ENCODE results near the gene B9D2.

B9D2 gene

GRCh38 chr19:41362143-41362847 lies 1.7 kb downstream of the B9D2 start:
- TF ChIP-seq ZNF8 (CRISPR knock-in tag; IDR thresholded peaks at IDR 0.05) (no peak), POU6F1 (CRISPR knock-in tag; IDR thresholded peaks at IDR 0.05; ENCODE audit: borderline replicate concordance, low read depth) (no peak), ZC3H10 (CRISPR knock-in tag; IDR thresholded peaks at IDR 0.05) (no peak), SNAI2 (CRISPR knock-in tag; IDR thresholded peaks at IDR 0.05) (no peak)
- no peak for ATAC-seq

DNA sequence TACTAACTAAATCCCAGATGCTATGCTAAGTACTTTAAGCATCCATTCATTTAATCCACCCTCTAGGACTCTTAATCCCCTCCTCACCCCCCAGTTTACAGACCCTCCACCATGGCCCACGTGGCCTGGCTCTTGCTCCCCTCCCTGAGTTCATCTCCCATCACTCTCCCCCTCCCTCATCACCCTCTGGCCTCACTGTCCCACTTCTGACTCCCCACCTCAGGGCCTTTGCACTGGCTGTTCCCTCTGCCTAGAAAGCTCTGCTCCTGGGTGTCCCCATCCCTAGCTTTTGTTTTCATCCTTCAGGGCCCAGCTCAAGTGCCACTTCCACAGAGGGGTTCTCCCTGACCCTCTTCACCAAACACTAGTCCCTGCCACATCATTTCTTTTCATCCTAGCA lies 4.2 kb downstream of the B9D2 start:
- ATAC-seq, result no peak
- TF ChIP-seq, protein P1, sequence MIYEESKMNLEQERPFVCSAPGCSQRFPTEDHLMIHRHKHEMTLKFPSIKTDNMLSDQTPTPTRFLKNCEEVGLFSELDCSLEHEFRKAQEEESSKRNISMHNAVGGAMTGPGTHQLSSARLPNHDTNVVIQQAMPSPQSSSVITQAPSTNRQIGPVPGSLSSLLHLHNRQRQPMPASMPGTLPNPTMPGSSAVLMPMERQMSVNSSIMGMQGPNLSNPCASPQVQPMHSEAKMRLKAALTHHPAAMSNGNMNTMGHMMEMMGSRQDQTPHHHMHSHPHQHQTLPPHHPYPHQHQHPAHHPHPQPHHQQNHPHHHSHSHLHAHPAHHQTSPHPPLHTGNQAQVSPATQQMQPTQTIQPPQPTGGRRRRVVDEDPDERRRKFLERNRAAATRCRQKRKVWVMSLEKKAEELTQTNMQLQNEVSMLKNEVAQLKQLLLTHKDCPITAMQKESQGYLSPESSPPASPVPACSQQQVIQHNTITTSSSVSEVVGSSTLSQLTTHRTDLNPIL (CRISPR knock-in tag; IDR thresholded peaks at IDR 0.05; ENCODE audit: low read depth), result no peak
- TF ChIP-seq TCF4 (CRISPR knock-in tag; IDR thresholded peaks at IDR 0.05; ENCODE audit: borderline replicate concordance) (no peak), PPARA (CRISPR knock-in tag; IDR thresholded peaks at IDR 0.05; ENCODE audit: borderline replicate concordance) (no peak), ZFP30 (CRISPR knock-in tag; IDR thresholded peaks at IDR 0.05) (no peak), ZNF8 (CRISPR knock-in tag; IDR thresholded peaks at IDR 0.05) (no peak), ZC3H10 (CRISPR knock-in tag; IDR thresholded peaks at IDR 0.05) (no peak), CSDC2 (CRISPR knock-in tag; IDR thresholded peaks at IDR 0.05) (no peak), ZFP3 (CRISPR knock-in tag; IDR thresholded peaks at IDR 0.05) (no peak)

DNA sequence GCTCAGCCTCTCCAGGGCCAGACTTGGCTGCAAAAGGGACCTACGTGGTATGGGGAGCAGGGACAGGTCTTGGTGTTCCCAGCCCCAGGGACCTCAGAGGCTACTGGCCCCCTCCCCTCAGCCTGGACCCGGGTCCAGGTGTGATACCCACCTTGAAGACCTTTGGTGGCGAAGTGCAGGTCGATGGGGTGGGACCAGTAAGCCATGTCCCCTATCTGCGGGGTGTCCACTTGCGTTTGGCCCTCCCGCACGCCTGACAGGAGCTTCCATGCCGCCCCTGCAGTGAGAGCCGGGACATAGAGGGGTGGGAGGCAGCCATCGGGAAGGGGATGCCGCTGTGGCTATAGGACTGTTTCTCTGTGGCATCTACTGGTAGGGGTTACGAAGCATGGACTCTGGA lies 6.2 kb downstream of the B9D2 start:
- TF ChIP-seq ZFP3 (CRISPR knock-in tag; IDR thresholded peaks at IDR 0.05), result no peak
- TF ChIP-seq PPARA (CRISPR knock-in tag; IDR thresholded peaks at IDR 0.05; ENCODE audit: borderline replicate concordance), result no peak
- TF ChIP-seq ZNF8 (CRISPR knock-in tag; IDR thresholded peaks at IDR 0.05), result no peak
- no peak for TF ChIP-seq TCF4 (CRISPR knock-in tag; IDR thresholded peaks at IDR 0.05; ENCODE audit: borderline replicate concordance)
- TF ChIP-seq ZFP30 (CRISPR knock-in tag; IDR thresholded peaks at IDR 0.05), result no peak
- no peak for TF ChIP-seq ZNF565 (CRISPR knock-in tag; conservative IDR thresholded peaks at IDR 0.05; ENCODE audit: low read depth)
- no peak for TF ChIP-seq RARB (CRISPR knock-in tag; IDR thresholded peaks at IDR 0.05)
- no peak for TF ChIP-seq CSDC2 (CRISPR knock-in tag; IDR thresholded peaks at IDR 0.05)
- TF ChIP-seq, protein P2, sequence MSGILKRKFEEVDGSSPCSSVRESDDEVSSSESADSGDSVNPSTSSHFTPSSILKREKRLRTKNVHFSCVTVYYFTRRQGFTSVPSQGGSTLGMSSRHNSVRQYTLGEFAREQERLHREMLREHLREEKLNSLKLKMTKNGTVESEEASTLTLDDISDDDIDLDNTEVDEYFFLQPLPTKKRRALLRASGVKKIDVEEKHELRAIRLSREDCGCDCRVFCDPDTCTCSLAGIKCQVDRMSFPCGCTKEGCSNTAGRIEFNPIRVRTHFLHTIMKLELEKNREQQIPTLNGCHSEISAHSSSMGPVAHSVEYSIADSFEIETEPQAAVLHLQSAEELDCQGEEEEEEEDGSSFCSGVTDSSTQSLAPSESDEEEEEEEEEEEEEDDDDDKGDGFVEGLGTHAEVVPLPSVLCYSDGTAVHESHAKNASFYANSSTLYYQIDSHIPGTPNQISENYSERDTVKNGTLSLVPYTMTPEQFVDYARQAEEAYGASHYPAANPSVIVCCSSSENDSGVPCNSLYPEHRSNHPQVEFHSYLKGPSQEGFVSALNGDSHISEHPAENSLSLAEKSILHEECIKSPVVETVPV (CRISPR knock-in tag; IDR thresholded peaks at IDR 0.05), result no peak
- TF ChIP-seq, protein P3, sequence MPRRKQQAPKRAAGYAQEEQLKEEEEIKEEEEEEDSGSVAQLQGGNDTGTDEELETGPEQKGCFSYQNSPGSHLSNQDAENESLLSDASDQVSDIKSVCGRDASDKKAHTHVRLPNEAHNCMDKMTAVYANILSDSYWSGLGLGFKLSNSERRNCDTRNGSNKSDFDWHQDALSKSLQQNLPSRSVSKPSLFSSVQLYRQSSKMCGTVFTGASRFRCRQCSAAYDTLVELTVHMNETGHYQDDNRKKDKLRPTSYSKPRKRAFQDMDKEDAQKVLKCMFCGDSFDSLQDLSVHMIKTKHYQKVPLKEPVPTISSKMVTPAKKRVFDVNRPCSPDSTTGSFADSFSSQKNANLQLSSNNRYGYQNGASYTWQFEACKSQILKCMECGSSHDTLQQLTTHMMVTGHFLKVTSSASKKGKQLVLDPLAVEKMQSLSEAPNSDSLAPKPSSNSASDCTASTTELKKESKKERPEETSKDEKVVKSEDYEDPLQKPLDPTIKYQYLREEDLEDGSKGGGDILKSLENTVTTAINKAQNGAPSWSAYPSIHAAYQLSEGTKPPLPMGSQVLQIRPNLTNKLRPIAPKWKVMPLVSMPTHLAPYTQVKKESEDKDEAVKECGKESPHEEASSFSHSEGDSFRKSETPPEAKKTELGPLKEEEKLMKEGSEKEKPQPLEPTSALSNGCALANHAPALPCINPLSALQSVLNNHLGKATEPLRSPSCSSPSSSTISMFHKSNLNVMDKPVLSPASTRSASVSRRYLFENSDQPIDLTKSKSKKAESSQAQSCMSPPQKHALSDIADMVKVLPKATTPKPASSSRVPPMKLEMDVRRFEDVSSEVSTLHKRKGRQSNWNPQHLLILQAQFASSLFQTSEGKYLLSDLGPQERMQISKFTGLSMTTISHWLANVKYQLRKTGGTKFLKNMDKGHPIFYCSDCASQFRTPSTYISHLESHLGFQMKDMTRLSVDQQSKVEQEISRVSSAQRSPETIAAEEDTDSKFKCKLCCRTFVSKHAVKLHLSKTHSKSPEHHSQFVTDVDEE (CRISPR knock-in tag; IDR thresholded peaks at IDR 0.05), result no peak
- TF ChIP-seq ESRRG (CRISPR knock-in tag; IDR thresholded peaks at IDR 0.05), result no peak
- TF ChIP-seq TOX (CRISPR knock-in tag; IDR thresholded peaks at IDR 0.05; ENCODE audit: borderline replicate concordance), result no peak
- TF ChIP-seq ISL1 (CRISPR knock-in tag; IDR thresholded peaks at IDR 0.05), result no peak
- TF ChIP-seq ZC3H10 (CRISPR knock-in tag; IDR thresholded peaks at IDR 0.05), result no peak
- no peak for TF ChIP-seq SNAI2 (CRISPR knock-in tag; IDR thresholded peaks at IDR 0.05)
- no peak for ATAC-seq

DNA sequence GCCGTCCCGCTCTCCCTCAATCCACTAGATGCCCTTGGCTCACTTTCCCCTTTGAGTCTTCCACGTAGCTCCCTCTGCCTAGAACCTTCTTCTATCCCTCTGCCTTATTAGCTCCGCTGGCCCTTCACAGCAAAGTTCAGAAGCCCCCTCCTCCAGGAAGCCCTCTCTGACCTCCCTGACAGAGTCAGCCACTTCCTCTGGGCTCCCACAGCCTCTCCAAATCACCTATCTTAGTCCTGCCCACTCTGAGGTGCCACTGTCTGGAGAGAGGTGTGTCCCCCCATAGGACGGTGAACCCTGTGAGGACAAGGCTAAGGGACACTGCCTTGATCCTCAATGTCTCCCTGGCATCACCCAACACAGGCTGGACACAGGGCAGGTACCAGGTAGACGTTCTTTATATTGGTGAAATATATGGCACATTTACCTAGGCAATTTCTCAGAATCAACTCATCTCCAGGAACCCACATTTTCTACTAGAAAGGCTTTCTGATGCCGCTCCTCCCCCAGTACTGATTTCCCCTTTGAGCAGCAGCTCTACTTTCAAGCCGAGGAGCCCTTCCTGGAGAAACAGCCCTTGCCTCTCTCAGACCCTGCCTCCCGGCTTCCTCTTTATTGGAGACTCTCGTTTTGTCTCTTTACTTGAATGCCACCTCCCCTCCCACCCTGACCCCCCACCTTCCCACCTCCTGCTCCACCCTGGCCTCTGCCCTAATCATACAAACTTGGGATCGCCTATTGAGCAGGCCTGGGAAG lies 6.8 kb downstream of the B9D2 start:
- no peak for ATAC-seq
- TF ChIP-seq ARNTL (CRISPR knock-in tag; IDR thresholded peaks at IDR 0.05; ENCODE audit: borderline replicate concordance, low read depth) (no peak), RARB (CRISPR knock-in tag; IDR thresholded peaks at IDR 0.05) (no peak), BACH2 (CRISPR knock-in tag; IDR thresholded peaks at IDR 0.05; ENCODE audit: borderline replicate concordance) (no peak), ZC3H10 (CRISPR knock-in tag; IDR thresholded peaks at IDR 0.05) (no peak), POU6F1 (CRISPR knock-in tag; IDR thresholded peaks at IDR 0.05; ENCODE audit: borderline replicate concordance, low read depth) (no peak)
- TF ChIP-seq, protein P1 (CRISPR knock-in tag; IDR thresholded peaks at IDR 0.05; ENCODE audit: low read depth), result no peak
- TF ChIP-seq, protein P2 (CRISPR knock-in tag; IDR thresholded peaks at IDR 0.05), result no peak

Measured in SK-N-SH treated with all-trans-retinoic acid at 6 μM for 48 hours (cell line).